Measurements from ENCODE around the gene SLC6A11. TPM values are rescaled to one million over a fixed set of nuclear protein-coding genes. Genes with fewer than 3 reads are reported as not detected.

The SLC6A11 gene
- total RNA-seq, 1 experiment from 2014 or later, result not detected

DNA sequence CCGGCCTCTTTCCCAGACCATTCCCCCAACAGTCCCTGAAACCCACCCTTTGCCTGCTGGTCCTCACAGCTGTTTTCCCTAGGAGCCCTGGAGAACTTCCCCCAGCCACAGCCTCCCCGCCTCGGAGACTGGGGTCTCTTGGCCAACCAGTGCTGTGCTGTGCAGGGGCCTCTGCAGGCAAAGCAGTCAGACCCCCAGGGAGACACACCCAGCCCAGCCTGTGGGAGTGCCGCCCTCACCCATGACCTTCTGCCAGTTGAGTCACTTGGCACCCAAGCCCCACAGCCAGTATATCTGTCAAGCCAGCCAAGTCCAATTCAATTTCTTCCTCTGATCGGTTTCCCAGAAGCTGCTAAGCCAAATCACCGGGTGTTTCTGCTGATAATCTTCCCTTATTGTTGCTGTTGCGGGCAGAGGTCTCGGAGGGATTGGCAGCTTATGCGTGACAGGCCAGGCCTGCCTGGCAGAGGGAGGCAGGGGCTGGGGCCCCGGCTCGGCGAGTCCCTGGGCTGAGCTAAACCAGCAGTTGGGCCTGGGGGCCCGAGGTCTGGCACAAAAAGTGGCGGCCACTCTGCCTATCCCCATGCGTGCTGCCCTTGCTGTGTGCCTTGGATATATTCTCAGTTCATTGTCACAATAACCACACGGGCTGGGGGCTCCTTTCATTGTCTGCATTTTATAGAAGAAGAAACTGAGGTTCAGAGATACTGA, 110.9 kb downstream of the SLC6A11 start:
- no peak overlapping the region for H3K4me2 ChIP-seq
- intact Hi-C loops (cut with micrococcal nuclease; ENCODE audit: unreplicated experiment), result no loop called here
- no peaks in the 10 kb centered on the region for H3F3A ChIP-seq (ENCODE audit: insufficient read depth, low read depth)
- H3K27me3 ChIP-seq (ENCODE audit: insufficient read depth, low read depth), result peaks cover 80% of the 10 kb centered on the region
- DNase-seq, result no peak
- H3K4me3 ChIP-seq, result no peak overlapping the region
- POLR2A ChIA-PET (ENCODE audit: unreplicated experiment), result no interaction called here
- no TSS peak for BruUV-seq (replicated peaks)
- no peaks in the 10 kb centered on the region for H4K20me1 ChIP-seq (ENCODE audit: insufficient read depth)
- H3K4me1 ChIP-seq (replicated peaks; ENCODE audit: insufficient read depth), result no peaks in the 10 kb centered on the region
- H3K9me2 ChIP-seq (ENCODE audit: insufficient read depth), result no peaks in the 10 kb centered on the region
- H3K9me3 ChIP-seq (ENCODE audit: insufficient read depth, low read depth), result no peaks in the 10 kb centered on the region
- CTCF ChIA-PET, result no interaction called here
- H3K27ac ChIP-seq, result no peak overlapping the region
- no peaks in the 10 kb centered on the region for H3K79me2 ChIP-seq (ENCODE audit: low read depth)
- no peak overlapping the region for H2AFZ ChIP-seq
- TF ChIP-seq, protein P1, sequence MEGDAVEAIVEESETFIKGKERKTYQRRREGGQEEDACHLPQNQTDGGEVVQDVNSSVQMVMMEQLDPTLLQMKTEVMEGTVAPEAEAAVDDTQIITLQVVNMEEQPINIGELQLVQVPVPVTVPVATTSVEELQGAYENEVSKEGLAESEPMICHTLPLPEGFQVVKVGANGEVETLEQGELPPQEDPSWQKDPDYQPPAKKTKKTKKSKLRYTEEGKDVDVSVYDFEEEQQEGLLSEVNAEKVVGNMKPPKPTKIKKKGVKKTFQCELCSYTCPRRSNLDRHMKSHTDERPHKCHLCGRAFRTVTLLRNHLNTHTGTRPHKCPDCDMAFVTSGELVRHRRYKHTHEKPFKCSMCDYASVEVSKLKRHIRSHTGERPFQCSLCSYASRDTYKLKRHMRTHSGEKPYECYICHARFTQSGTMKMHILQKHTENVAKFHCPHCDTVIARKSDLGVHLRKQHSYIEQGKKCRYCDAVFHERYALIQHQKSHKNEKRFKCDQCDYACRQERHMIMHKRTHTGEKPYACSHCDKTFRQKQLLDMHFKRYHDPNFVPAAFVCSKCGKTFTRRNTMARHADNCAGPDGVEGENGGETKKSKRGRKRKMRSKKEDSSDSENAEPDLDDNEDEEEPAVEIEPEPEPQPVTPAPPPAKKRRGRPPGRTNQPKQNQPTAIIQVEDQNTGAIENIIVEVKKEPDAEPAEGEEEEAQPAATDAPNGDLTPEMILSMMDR (conservative IDR thresholded peaks at IDR 0.05), result no peak
- no peak for TF ChIP-seq EZH2 (IDR thresholded peaks at IDR 0.05; ENCODE audit: low read depth)
- no peaks in the 10 kb centered on the region for H3K36me3 ChIP-seq (ENCODE audit: low read depth)

DNA sequence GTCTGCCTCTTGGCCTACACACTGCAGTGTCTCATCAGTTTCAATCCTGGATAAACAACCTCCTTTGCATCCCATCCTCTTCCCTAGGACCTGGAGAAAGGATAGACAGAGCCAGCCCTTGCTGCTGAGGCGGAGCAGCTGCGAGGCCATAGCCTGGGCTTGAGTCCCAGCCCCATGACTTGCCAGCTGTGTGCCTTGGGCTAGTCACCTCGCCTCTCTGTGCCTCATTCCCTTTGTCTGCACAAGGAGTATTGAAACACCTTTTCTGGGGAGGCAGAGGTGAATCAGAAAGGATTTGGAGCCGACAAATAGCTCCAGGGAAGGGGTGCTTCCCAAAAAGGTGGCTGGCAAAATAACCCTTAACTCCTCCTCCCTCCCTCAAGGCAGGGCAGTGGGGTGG, 111.5 kb downstream of the SLC6A11 start:
- peaks cover 80% of the 10 kb centered on the region for H3K27me3 ChIP-seq (ENCODE audit: insufficient read depth, low read depth)
- H3K4me3 ChIP-seq, result no peak overlapping the region
- DNase-seq, result no peak
- POLR2A ChIA-PET (ENCODE audit: unreplicated experiment), result no interaction called here
- no peaks in the 10 kb centered on the region for H4K20me1 ChIP-seq (ENCODE audit: insufficient read depth)
- H3F3A ChIP-seq (ENCODE audit: insufficient read depth, low read depth), result no peaks in the 10 kb centered on the region
- intact Hi-C loops (cut with micrococcal nuclease; ENCODE audit: unreplicated experiment), result no loop called here
- no peak overlapping the region for H3K4me2 ChIP-seq
- H3K36me3 ChIP-seq (ENCODE audit: low read depth), result no peaks in the 10 kb centered on the region
- H3K9me2 ChIP-seq (ENCODE audit: insufficient read depth), result no peaks in the 10 kb centered on the region
- H2AFZ ChIP-seq, result no peak overlapping the region
- H3K27ac ChIP-seq, result no peak overlapping the region
- H3K9me3 ChIP-seq (ENCODE audit: insufficient read depth, low read depth), result no peaks in the 10 kb centered on the region
- CTCF ChIA-PET, result no interaction called here
- TF ChIP-seq, protein P1 (conservative IDR thresholded peaks at IDR 0.05), result no peak
- no peaks in the 10 kb centered on the region for H3K79me2 ChIP-seq (ENCODE audit: low read depth)
- BruUV-seq (replicated peaks), result no TSS peak
- no peaks in the 10 kb centered on the region for H3K4me1 ChIP-seq (replicated peaks; ENCODE audit: insufficient read depth)

DNA sequence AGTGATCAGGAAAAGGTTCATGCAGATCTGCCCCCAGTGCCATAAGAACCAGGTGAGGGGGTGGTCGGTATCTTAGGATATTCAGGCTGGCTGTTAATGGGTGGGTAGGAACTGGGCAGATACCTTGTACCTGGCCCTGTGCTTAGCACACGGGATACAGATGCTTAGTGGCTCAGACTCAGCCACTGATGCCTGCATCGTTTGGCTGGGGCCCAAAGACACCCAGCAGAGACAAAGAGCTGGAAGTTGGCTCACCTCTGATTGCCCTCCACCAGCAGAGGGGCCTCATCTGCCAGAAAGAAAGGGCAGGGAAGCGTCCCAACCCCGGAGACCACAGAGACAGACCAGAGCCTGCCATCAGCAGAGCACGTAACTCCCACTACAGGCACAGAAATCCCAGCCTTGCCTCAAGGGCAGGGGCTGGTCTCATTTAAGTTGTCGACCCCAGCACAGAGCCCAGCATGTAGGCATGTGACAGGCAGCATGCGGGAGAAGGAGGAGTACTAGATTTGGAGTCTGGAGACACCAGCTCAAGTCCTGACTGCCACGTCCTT, 112.5 kb downstream of the SLC6A11 start:
- no TSS peak for BruUV-seq (replicated peaks)
- CTCF ChIA-PET, result interaction anchor here (0.5 kb wide), 1 partner anchor 953 kb away, joined by 3 read pairs; no protein-coding TSS in a partner anchor
- H3K9me3 ChIP-seq (ENCODE audit: insufficient read depth, low read depth), result no peaks in the 10 kb centered on the region
- no peak for TF ChIP-seq EZH2 (IDR thresholded peaks at IDR 0.05; ENCODE audit: low read depth)
- TF ChIP-seq, protein P1 (conservative IDR thresholded peaks at IDR 0.05), result no peak
- POLR2A ChIA-PET (ENCODE audit: unreplicated experiment), result no interaction called here
- no peak overlapping the region for H3K4me3 ChIP-seq
- H2AFZ ChIP-seq, result no peak overlapping the region
- no peaks in the 10 kb centered on the region for H4K20me1 ChIP-seq (ENCODE audit: insufficient read depth)
- no peaks in the 10 kb centered on the region for H3K4me1 ChIP-seq (replicated peaks; ENCODE audit: insufficient read depth)
- H3F3A ChIP-seq (ENCODE audit: insufficient read depth, low read depth), result no peaks in the 10 kb centered on the region
- H3K4me2 ChIP-seq, result no peak overlapping the region
- intact Hi-C loops (cut with micrococcal nuclease; ENCODE audit: unreplicated experiment), result no loop called here
- no peak for DNase-seq
- no peak overlapping the region for H3K27ac ChIP-seq
- H3K36me3 ChIP-seq (ENCODE audit: low read depth), result no peaks in the 10 kb centered on the region
- peaks cover 85% of the 10 kb centered on the region for H3K27me3 ChIP-seq (ENCODE audit: insufficient read depth, low read depth)
- no peaks in the 10 kb centered on the region for H3K9me2 ChIP-seq (ENCODE audit: insufficient read depth)
- no peaks in the 10 kb centered on the region for H3K79me2 ChIP-seq (ENCODE audit: low read depth)
